ENCODE data around the gene RFX6.

The RFX6 gene

GRCh38 chr6:116895935-116896334 is 18.9 kb downstream of the RFX6 start:
- no peak for DNase-seq

GRCh38 chr6:116902634-116903033 is 25.6 kb downstream of the RFX6 start:
- no peak for DNase-seq

GRCh38 chr6:116922853-116923548 is 46.0 kb downstream of the RFX6 start:
- no peak for DNase-seq

GRCh38 chr6:116924245-116924644 is 47.2 kb downstream of the RFX6 start:
- DNase-seq: no peak

- no peak for DNase-seq
Observed at GRCh38 chr6:116925088-116925794, 48.2 kb downstream of the RFX6 start.

- no peak for DNase-seq
Observed at GRCh38 chr6:116928677-116929076, 51.6 kb downstream of the RFX6 start.

GRCh38 chr6:116929825-116930224 is 52.8 kb downstream of the RFX6 start:
- DNase-seq: no peak

GRCh38 chr6:116931456-116931855 is 54.4 kb downstream of the RFX6 start:
- no peak for DNase-seq

- no peak for DNase-seq
Observed at GRCh38 chr6:116932496-116932895, 55.5 kb downstream of the RFX6 start.

- no peak for DNase-seq
Observed at GRCh38 chr6:116933485-116933884, 56.4 kb downstream of the RFX6 start.

GRCh38 chr6:116938305-116938704 is 61.3 kb downstream of the RFX6 start:
- no peak for DNase-seq

- no peak for DNase-seq
Observed at GRCh38 chr6:116941727-116942126, 64.7 kb downstream of the RFX6 start.

- no peak for DNase-seq
Observed at GRCh38 chr6:116945809-116946208, 68.8 kb downstream of the RFX6 start.

- no peak for DNase-seq
Observed at GRCh38 chr6:116948533-116949304, 71.7 kb downstream of the RFX6 start.

- DNase-seq: no peak
Observed at GRCh38 chr6:116949964-116950363, 72.9 kb downstream of the RFX6 start.

GRCh38 chr6:116954335-116954734 is 77.3 kb downstream of the RFX6 start:
- no peak for DNase-seq

- no peak for DNase-seq
Observed at GRCh38 chr6:116954938-116955337, 77.9 kb downstream of the RFX6 start.

GRCh38 chr6:116955773-116956172 is 78.7 kb downstream of the RFX6 start:
- no peak for DNase-seq

- no peak for DNase-seq
Observed at GRCh38 chr6:116963972-116964371, 86.9 kb downstream of the RFX6 start.

- no peak for DNase-seq
Observed at GRCh38 chr6:116966675-116967576, 89.9 kb downstream of the RFX6 start.

GRCh38 chr6:116969211-116969863 is 92.3 kb downstream of the RFX6 start:
- no peak for DNase-seq

GRCh38 chr6:116971959-116972358 is 94.9 kb downstream of the RFX6 start:
- no peak for DNase-seq
